GM23338 (cell line): ENCODE measurements around the gene CYS1.

ENCODE experiments used
- POLR2AphosphoS5 ChIP-seq: IDR thresholded peaks from 2 replicates; pipeline ENCODE4 v1.6.1; 2016; ENCODE audit warnings: antibody characterized with exemption, low read depth
- TF ChIP-seq, protein P1 (sequence below), 2 experiments: fragments of 200-600 bp in 1 of 2; sonication (generic) in 1 of 2; conservative IDR thresholded peaks; 2 replicates each; pipeline versions ENCODE4 v1.5.1 to v1.6.1; 2016 to 2017; ENCODE audit warnings: antibody characterized with exemption in 2 of 2, low read depth in 2 of 2, mild to moderate bottlenecking in 2 of 2, moderate library complexity in 1 of 2

DNA sequence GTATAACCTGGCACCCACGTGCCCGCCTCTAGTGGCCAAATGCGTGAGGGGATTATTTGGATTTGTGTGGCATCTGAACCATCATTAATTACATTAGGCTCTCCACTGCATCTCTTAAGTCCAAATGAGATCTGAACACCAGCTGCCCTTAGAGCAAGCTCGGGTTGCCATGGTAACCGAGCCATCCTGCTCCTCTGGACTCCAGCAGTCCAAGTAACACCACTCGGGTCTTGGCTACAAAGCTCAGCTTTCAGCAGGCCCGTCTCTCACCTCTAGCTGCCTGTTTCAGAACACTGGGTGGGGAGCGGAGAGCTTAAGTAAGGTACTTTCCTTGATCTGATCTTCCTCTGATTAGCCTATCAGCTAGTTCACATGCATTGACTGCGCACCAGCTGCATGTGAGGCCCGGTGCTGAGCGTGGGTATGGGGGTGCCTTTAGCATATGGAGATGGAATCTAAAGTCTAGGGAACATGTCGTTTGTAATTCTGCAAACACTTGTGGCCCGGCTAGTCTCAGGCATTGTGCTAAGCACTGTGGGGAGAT lies 14.1 kb upstream of the CYS1 start:
- TF ChIP-seq POLR2AphosphoS5 = no peak
- TF ChIP-seq, protein P1, sequence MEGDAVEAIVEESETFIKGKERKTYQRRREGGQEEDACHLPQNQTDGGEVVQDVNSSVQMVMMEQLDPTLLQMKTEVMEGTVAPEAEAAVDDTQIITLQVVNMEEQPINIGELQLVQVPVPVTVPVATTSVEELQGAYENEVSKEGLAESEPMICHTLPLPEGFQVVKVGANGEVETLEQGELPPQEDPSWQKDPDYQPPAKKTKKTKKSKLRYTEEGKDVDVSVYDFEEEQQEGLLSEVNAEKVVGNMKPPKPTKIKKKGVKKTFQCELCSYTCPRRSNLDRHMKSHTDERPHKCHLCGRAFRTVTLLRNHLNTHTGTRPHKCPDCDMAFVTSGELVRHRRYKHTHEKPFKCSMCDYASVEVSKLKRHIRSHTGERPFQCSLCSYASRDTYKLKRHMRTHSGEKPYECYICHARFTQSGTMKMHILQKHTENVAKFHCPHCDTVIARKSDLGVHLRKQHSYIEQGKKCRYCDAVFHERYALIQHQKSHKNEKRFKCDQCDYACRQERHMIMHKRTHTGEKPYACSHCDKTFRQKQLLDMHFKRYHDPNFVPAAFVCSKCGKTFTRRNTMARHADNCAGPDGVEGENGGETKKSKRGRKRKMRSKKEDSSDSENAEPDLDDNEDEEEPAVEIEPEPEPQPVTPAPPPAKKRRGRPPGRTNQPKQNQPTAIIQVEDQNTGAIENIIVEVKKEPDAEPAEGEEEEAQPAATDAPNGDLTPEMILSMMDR (conservative IDR thresholded peaks at IDR 0.05; ENCODE audit: low read depth in 2 of 2) = no peak
